Mucosa of gallbladder (tissue), 1 donor: Measurements from ENCODE around the gene TMEM135. TPM values are rescaled to one million over a fixed set of nuclear protein-coding genes. Genes with fewer than 3 reads are reported as not detected.

Experiments used
- DNase-seq: peaks from one replicate; pipeline ENCODE4 v3.0.0-alpha.2; 2020; ENCODE audit warnings: low spot score
- total RNA-seq: library from RNA; stranded (reverse); gene quantifications from one replicate; pipeline ENCODE4 v1.2.1, GENCODE V29; 2021
- donor health status: DM: no; HTN: no; CAD: no.

TMEM135 gene
- total RNA-seq, 1 donor from 2014 or later: 23.7 TPM

DNA sequence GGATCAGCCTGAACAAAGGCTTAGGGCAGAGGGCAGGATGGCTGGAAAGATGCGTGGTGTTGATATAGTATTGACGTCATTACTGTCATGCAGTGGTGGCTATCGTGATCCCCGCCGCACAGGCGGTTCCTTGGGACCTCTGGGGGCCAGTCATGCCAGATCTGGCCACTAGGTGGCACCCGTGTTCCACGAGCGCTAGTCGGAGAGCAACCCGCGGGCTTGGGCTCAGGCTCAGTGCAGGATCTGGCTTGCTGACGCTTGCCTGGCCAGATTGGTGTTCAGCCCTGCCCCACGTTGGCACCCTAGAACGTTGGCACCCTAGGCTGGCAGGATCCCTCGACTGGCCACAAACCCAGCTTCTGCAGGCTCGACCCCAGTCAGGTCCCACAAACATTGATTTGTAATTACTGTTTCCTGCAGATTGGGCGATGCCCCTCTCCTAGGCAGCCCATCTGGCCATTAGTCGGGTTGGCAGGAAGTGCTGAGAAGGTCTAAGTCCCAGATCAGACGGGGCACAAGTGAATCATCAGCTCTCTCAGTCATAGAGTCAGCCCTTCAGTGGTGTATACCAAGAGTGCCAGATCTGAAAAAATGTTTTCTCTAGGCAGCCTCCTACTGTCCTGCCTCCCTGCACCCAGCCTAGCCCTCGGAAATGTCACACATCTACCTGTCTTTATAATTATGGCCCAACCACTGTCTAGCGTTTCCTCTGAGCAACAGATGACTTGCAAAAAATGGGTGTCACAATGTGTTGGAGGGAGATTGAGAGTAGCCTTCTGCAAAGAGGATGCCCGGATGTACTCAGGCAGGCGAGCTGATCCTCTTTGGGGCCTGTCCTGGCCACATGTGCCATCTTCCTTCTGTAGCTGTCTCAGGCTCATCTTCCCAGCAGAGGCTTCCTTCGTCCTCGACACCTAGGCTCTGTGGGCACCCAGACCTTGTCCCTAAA, 315.3 kb downstream of the TMEM135 start:
- DNase-seq: peak; percentile 84

DNA sequence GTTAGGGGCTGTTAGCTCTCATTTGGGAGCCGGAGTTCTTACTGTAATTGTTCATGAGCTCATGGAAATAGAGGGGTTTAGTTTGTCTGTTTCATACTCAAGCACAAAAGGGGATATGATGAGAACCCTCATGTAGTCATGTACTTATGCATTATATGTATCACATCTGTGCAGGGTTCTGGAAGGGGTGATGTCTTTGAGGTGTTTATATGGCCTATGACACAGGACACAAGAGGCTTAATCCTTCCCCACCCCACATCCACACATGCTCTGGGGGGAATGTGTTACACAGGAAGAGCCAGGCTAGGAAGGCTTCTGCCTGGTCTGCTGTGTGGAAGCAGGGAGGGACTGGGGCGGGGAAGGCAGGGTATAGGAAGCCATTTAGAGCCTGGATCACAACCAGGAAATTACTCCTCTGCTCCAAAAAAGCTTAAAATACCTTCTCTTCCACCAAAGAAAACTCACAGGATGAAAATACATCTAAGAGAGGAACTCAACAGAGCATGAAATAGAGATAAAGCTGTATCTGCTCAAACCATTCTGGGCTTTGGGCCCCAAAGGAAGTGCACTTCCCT, 316.1 kb downstream of the TMEM135 start:
- DNase-seq: no peak

DNA sequence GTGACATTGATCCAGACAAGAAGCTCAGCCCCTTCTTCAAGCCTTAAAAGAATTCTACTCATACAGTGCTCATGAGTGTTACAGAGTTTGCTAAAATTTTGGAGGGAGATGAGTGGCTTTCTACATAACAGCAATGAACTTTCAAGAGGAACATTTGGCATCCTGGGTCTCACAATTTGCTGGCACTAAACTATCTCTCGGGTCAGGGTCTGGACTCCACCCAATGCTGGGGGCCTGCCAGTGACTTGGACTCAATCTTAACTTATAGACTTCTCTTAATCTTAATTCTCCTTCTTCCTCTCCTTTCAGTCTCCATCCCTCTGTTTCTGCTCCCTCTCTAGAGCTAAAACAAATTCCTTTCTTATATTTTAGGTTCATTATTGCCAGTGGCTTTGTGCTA, 317.9 kb downstream of the TMEM135 start:
- no peak for DNase-seq

DNA sequence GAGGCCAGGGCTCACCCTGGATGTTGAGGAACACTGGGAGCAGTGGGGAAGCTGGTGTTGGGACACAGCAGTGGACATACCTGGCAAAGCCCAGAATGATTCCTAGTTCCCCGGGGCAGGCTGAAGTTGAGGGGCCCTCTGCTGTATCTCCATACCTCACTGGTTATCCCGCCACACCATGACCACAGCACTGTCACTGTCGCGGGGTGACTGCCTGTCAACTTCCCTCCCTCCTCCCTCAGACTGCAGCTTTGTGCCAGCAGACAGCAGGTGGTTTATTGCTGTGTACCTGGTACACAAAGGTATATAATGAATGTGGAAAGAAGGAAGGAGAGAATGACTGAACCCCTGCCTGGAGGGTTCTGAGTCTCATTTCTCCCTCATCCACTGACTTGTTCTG, 318.7 kb downstream of the TMEM135 start:
- DNase-seq: no peak

DNA sequence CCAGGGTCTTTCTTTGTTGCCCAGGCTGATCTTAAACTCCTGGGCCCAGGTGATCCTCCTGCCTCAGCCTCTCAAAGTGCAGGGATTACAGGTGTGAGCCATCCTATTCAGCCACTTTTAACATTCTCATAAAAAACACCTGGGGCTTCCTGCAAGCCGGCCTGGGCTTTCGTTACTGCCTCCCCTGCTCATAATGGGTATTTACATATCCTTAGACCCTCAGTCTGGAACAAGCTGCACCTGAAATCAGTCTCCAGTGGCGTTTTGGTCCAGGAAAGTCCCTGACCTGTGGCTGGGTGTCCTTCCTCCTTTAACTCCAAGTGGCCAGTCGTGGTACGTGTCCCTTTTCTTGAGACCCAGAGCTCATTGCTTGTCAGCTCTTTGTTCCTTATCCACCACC, 320.7 kb downstream of the TMEM135 start:
- DNase-seq: no peak

DNA sequence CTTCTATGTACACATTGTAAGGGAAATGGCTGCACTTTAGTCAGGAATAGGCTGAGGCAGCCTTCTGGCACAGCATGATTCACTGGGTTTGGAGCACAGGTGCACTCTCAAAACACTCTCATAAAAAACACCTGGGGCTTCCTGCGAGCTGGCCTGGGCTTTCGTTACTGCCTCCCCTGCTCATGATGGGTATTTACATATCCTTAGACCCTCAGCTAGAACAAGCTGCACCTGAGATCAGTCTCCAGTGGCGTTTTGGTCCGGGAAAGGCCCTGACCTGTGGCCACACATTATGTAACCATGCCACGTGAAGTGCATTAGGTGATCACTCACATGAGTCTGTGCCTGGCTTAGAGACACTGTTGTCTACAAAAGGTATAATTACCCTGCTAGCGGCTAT, 321.7 kb downstream of the TMEM135 start:
- DNase-seq: no peak

DNA sequence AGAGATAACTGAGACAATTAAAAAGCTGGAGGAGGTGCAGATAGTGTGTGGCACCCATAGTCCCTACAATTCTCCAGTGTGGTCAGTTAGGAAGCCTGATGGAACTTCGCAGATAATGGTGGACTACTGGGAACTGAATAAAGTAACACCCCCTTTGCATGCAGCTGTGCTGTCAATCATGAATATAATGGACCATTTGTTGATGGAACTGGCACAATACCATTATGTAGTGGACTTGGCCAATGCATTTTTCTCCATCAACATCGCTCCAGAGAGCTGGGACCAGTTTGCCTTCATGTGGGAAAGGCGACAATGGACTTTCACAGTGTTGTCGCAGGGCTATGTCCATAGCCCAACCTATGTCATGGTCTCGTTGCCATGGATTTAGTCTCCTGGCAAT, 324.2 kb downstream of the TMEM135 start:
- no peak for DNase-seq

DNA sequence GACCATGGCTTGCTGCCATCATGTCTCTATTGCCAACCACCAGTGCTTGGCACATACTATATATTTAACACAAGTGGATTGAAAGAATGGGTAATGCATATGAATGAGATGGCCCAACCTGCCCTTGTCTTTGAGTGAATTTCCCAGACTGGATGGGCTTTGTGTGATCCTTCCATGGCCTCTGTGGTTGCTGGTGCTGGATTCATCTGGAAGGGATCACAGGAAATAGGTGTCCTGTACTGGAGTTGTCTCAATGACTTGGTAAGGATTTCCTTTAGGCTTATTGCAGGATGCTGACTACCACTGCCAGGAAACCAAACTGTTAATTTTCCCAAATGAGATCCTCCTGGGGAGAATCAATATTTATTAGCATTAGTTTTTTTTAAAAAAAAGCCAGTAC, 328.6 kb downstream of the TMEM135 start:
- DNase-seq: no peak

DNA sequence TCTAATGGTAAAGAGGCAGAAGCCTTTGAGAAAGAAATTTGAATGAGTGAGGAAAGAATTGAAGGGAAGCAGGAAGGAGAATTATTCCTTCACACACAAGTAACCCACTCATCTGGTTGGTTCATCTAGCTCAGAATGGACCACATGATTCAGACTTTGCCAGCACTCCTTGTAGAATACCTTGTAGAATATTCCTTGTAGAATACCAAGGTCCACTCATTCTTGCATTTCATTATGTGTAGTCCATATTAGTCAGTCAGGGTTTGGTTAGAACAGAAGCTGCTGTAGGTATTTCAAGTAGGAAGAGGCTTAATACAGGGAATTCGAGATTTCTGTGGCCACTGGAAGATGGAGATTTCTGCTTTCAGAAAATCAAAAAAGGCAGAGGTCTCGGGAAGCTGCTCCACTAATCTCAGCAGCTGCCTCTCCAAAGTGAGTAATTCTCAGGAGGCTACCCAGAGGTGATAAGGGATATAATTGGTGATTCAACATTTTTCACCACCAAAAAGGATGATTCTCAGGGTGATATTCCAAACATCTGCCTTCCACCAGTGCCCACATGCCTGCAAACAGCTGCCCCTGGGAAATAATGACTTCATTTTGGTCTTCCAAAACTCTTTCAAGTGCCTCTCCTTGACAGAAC, 329.1 kb downstream of the TMEM135 start:
- DNase-seq: no peak

DNA sequence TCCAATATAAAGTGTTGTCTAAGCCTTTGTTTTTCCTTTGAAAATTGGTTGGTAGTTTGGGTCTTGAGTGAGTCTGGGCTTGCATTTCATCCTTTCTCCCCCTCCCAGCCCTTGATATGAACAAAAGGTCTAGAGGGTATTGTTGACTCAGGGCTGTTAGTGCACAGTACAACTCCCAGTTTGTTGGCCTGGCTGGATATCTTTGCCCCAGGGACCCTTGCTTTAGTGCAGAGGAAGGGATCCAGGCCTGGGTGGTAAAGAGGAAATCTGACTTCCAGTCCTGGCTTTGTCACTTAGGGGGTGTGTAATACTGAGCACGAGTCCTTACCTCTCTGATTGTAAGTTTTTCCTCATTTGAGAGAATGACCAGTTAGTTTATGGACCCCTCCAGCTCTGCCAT, 330.4 kb downstream of the TMEM135 start:
- no peak for DNase-seq

DNA sequence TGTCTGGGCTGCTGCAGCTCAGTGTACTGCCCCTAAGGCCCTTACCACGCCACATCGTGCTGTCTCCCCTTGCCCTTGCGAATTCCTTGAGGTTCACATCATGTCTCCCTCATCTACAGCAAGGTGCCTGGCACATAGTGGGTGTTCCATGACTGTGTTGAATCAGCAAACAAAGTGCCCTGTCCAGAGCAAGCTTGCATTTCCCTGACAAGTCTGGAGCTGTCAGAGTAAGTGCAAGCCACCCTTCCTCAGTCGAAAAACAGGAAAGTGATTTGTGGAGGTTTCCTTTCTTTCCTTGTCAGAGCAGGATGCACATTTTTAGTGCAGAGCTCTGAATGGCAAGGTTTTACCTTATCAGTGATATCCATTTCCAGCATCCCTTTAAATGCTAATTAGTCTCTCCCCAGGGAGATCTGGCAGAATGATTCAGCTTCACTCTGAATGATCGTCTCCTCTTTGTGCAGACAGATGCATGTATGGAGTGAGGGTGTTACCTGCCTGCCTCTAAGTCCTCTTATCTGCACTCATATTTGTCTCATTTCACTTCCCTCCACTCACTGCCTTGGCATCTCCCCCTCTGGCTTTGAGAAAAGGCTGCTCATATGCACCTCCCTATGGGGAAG, 331.2 kb downstream of the TMEM135 start:
- no peak for DNase-seq

DNA sequence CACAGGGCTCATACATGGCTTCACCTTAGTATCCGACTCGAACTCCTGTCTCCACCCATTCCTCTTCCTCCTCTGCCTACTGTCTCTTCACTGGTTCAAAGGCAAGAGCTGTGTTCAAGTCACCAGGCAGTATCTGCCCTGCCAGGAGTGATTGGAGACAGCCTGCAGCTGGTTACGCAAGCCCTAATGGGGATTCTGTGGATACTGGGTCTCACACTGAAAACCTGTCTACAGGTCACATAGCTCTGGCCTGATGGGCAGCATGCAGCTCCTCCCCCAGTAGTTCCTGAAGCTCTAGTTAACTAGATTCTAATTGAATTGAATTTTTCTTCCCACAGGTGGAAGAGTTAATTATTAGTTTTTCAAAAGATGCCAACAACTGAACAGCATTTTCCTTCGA, 332.2 kb downstream of the TMEM135 start:
- DNase-seq: peak; percentile 16

DNA sequence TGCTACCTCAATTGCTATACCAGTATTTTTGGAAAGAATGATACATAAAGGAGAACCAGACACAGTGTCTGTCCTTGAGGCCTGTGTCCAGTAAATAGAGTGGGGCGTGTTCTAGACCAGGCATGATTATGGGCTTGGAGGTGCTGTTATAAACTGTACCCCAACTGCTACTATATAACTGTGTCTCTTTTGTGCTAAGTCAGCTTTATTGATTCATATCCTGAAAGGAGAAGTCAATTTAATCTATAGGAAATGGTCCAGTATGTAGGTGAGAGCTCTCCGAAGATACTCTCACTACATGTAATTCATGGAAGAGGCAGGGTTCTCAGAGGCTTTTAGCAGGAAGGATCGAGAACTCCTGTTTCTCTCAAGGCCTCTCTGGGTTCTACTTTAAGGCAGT, 334.3 kb downstream of the TMEM135 start:
- DNase-seq: no peak

Other genes starting within 250 kb of the TMEM135 start
- 178 TPM for gene PRSS23, start 237.4 kb upstream of the TMEM135 start, total RNA-seq
- 18.2 TPM for gene FZD4, start 82.5 kb upstream of the TMEM135 start, total RNA-seq